GM23248 (cell line): ENCODE measurements around the gene KEAP1. TPM values are rescaled to one million over a fixed set of nuclear protein-coding genes. Genes with fewer than 3 reads are reported as not detected.

Source experiments
- DNase-seq: peaks from one replicate; pipeline ENCODE4 v3.0.0-alpha.2; 2015
- H2AFZ ChIP-seq: fragments of 200-600 bp; sonication (generic); 2 replicates; pipeline ENCODE4 v1.6.1; 2016; ENCODE audit warnings: antibody characterized with exemption
- H3F3A ChIP-seq: fragments of 200-600 bp; sonication (generic); 2 replicates; pipeline ENCODE4 v1.6.1; 2016; ENCODE audit warnings: mild to moderate bottlenecking, antibody characterized with exemption, mixed run types; ENCODE audit not compliant: insufficient read depth
- H3K27ac ChIP-seq: fragments of 200-600 bp; sonication (generic); 2 replicates; pipeline ENCODE4 v1.5.1; 2016; ENCODE audit warnings: mild to moderate bottlenecking
- H3K27me3 ChIP-seq: fragments of 200-600 bp; sonication (generic); replicated peaks from 2 replicates; pipeline ENCODE4 v1.6.1; 2016; ENCODE audit warnings: mild to moderate bottlenecking; ENCODE audit not compliant: insufficient read depth
- H3K36me3 ChIP-seq: fragments of 200-600 bp; sonication (generic); 2 replicates; pipeline ENCODE4 v1.6.1; 2016; ENCODE audit warnings: low read depth, mild to moderate bottlenecking
- H3K4me1 ChIP-seq: fragments of 200-600 bp; sonication (generic); 2 replicates; pipeline ENCODE4 v1.6.1; 2016; ENCODE audit warnings: mild to moderate bottlenecking; ENCODE audit not compliant: insufficient read depth
- H3K4me2 ChIP-seq: fragments of 200-600 bp; sonication (generic); one replicate; pipeline ENCODE4 v1.6.1; 2016; ENCODE audit warnings: mild to moderate bottlenecking; ENCODE audit not compliant: unreplicated experiment
- H3K4me3 ChIP-seq: fragments of 200-600 bp; sonication (generic); 2 replicates; pipeline ENCODE4 v1.5.1; 2016; ENCODE audit warnings: mild to moderate bottlenecking
- H3K79me2 ChIP-seq: fragments of 200-600 bp; sonication (generic); 2 replicates; pipeline ENCODE4 v1.6.1; 2016; ENCODE audit warnings: mild to moderate bottlenecking; ENCODE audit not compliant: insufficient read depth
- H3K9ac ChIP-seq: fragments of 200-600 bp; sonication (generic); 2 replicates; pipeline ENCODE4 v1.6.1; 2016; ENCODE audit warnings: mild to moderate bottlenecking
- H3K9me2 ChIP-seq: fragments of 200-600 bp; sonication (generic); 2 replicates; pipeline ENCODE4 v1.6.1; 2016; ENCODE audit warnings: mixed run types, mild to moderate bottlenecking, moderate library complexity; ENCODE audit not compliant: insufficient read depth
- H3K9me3 ChIP-seq: fragments of 200-600 bp; sonication (generic); one replicate; pipeline ENCODE4 v1.6.1; 2017; ENCODE audit warnings: low read depth
- H4K20me1 ChIP-seq: fragments of 200-600 bp; sonication (generic); 2 replicates; pipeline ENCODE4 v1.6.0; 2016; ENCODE audit not compliant: insufficient read depth
- EZH2 ChIP-seq: fragments of 200-600 bp; sonication (generic); IDR thresholded peaks from 2 replicates; pipeline ENCODE4 v1.6.1; 2018; ENCODE audit warnings: antibody characterized with exemption, mild to moderate bottlenecking; ENCODE audit not compliant: insufficient read depth, poor library complexity, severe bottlenecking
- EZH2phosphoT487 ChIP-seq: fragments of 200-600 bp; sonication (generic); IDR thresholded peaks from 2 replicates; pipeline ENCODE4 v1.6.1; 2018; ENCODE audit warnings: antibody characterized with exemption, moderate library complexity, mild to moderate bottlenecking, low read depth; ENCODE audit not compliant: insufficient read depth
- WGBS, 2 experiments: methylation state at CpG; one replicate each; pipeline ENCODE4 v1.1.6; 2015 to 2017; ENCODE audit warnings: low lambda C conversion rate in 2 of 2, low coverage in 1 of 2; ENCODE audit errors: missing lambda C conversion rate in 2 of 2; 5-methylcytosine and 5-hydroxymethylcytosine counted together
- in situ Hi-C: fragments of 300-500 bp; cut with MboI; formaldehyde crosslinking; loops from 2 replicates; pipeline ENCODE4 v1.15.0; 2020
- polyA plus RNA-seq: library from polyadenylated mRNA; unstranded; fragments of >200 nt; fragmentation: Nextera tagmentation; extraction: Ambion mirVana; gene quantifications from 2 replicates; pipeline ENCODE4 v1.2.1, GENCODE V29; 2016
- total RNA-seq: library from RNA; depleted of rRNA; stranded (reverse); fragments of >200 nt; shearing (Covaris generic); gene quantifications from 2 replicates; pipeline ENCODE4 v1.2.3, GENCODE V29; 2014

The KEAP1 gene
- total and polyA plus RNA-seq, 2 experiments from 2014 or later: 81.5 to 99.5 TPM

DNA sequence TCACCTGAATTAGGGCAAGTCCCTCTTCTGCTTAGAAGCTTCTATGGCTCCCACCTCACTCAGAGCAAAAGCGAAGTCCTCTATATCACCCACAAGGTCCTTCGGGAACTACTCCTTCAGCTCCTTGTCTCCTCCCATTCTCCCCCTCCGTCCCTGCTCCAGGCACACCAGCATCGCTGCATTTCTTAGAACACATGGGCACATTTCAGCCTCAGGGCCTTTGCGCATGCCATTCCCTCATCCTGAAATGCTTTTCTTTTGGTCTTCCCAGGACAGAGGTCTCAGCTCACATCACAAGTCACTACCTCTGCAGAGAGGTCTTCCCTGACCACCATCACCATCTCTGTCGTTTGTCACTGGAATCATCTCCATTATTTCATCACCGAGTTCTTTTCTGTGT lies 10.1 kb upstream of the KEAP1 start:
- Histone ChIP-seq H3K9ac (no peak overlapping the region), H4K20me1 (no peaks in the 10 kb centered on the region), H3K4me2 (no peak overlapping the region), H3K36me3 (no peaks in the 10 kb centered on the region), H3K27ac (no peak overlapping the region), H3K27me3 (peaks cover 12% of the 10 kb centered on the region; the same call in 1 of the 2 replicates), H3F3A (0 out of 2 replicates have a peak, but pooled peaks cover 3% of the 10 kb centered on the region), H3K4me3 (no peak overlapping the region), H2AFZ (no peak overlapping the region), H3K4me1 (no peaks in the 10 kb centered on the region), H3K9me3 (no peaks in the 10 kb centered on the region), H3K79me2 (no peaks in the 10 kb centered on the region), H3K9me2 (no peaks in the 10 kb centered on the region)
- WGBS, 2 experiments: 60 to 70% methylated on average over 7 of the region's 7 CpGs
- no peak for DNase-seq
- in situ Hi-C loops: no loop called here
- TF ChIP-seq EZH2phosphoT487 (no peak), EZH2 (no peak)

GRCh38 chr19:10510301-10510802 lies 7.2 kb upstream of the KEAP1 start:
- H3K36me3 ChIP-seq: no peaks in the 10 kb centered on the region
- no peaks in the 10 kb centered on the region for H3K9me2 ChIP-seq
- in situ Hi-C loops: no loop called here
- H3K27me3 ChIP-seq: peaks cover 12% of the 10 kb centered on the region; the same call in 1 of the 2 replicates
- H3K79me2 ChIP-seq: no peaks in the 10 kb centered on the region
- no peaks in the 10 kb centered on the region for H3K4me1 ChIP-seq
- H3K4me2 ChIP-seq: peak overlapping the region; percentile 14
- H2AFZ ChIP-seq: no peak overlapping the region
- H3K9ac ChIP-seq: no peak overlapping the region
- H4K20me1 ChIP-seq: no peaks in the 10 kb centered on the region
- no peaks in the 10 kb centered on the region for H3K9me3 ChIP-seq
- H3K4me3 ChIP-seq: no peak overlapping the region
- 9 to 13% methylated on average over 14 of the region's 15 CpGs for WGBS, 2 experiments
- H3K27ac ChIP-seq: no peak overlapping the region
- TF ChIP-seq EZH2: no peak
- TF ChIP-seq EZH2phosphoT487: no peak
- peak; percentile 30 for DNase-seq
- 0 out of 2 replicates have a peak, but pooled peaks cover 3% of the 10 kb centered on the region for H3F3A ChIP-seq

GRCh38 chr19:10508707-10509106 lies 5.6 kb upstream of the KEAP1 start:
- WGBS, 2 experiments: 57 to 67% methylated on average over 3 of the region's 3 CpGs
- in situ Hi-C loops: no loop called here
- TF ChIP-seq EZH2 (no peak), EZH2phosphoT487 (no peak)
- Histone ChIP-seq H3K9ac (no peak overlapping the region), H3K27me3 (peaks cover 8% of the 10 kb centered on the region; the same call in 1 of the 2 replicates), H3K79me2 (no peaks in the 10 kb centered on the region), H3K36me3 (no peaks in the 10 kb centered on the region), H3F3A (0 out of 2 replicates have a peak, but pooled peaks cover 3% of the 10 kb centered on the region), H2AFZ (no peak overlapping the region), H3K4me3 (no peak overlapping the region), H3K4me1 (no peaks in the 10 kb centered on the region), H3K9me3 (no peaks in the 10 kb centered on the region), H3K27ac (no peak overlapping the region), H4K20me1 (no peaks in the 10 kb centered on the region), H3K4me2 (no peak overlapping the region), H3K9me2 (no peaks in the 10 kb centered on the region)
- no peak for DNase-seq

- Histone ChIP-seq H3K79me2 (no peaks in the 10 kb centered on the region), H2AFZ (no peak overlapping the region), H3K36me3 (no peaks in the 10 kb centered on the region), H4K20me1 (no peaks in the 10 kb centered on the region), H3K9me3 (no peaks in the 10 kb centered on the region), H3K4me1 (no peaks in the 10 kb centered on the region), H3K4me2 (no peak overlapping the region), H3K4me3 (no peak overlapping the region), H3K27me3 (peaks cover 1% of the 10 kb centered on the region; the same call in 1 of the 2 replicates), H3K9ac (no peak overlapping the region), H3K27ac (no peak overlapping the region), H3F3A (0 out of 2 replicates have a peak, but pooled peaks cover 3% of the 10 kb centered on the region), H3K9me2 (no peaks in the 10 kb centered on the region)
- DNase-seq: no peak
- in situ Hi-C loops: no loop called here
- TF ChIP-seq EZH2 (no peak), EZH2phosphoT487 (no peak)
- WGBS, 2 experiments: 83 to 86% methylated on average over 15 to 16 of the region's 16 CpGs
Observed at GRCh38 chr19:10508036-10508435, 4.9 kb upstream of the KEAP1 start.
